ENCODE measurements around the gene PRPF19. TPM values are rescaled to one million over a fixed set of nuclear protein-coding genes. Genes with fewer than 3 reads are reported as not detected.

The PRPF19 gene
- 31.9 and 54.1 TPM in 2 replicates for total RNA-seq

GRCh38 chr11:60906132-60906972 lies at the start of gene PRPF19:
PRPF19 (minus strand) TSS chr11:60906585; CDS start chr11:60906382, 203 bp downstream.

DNA sequence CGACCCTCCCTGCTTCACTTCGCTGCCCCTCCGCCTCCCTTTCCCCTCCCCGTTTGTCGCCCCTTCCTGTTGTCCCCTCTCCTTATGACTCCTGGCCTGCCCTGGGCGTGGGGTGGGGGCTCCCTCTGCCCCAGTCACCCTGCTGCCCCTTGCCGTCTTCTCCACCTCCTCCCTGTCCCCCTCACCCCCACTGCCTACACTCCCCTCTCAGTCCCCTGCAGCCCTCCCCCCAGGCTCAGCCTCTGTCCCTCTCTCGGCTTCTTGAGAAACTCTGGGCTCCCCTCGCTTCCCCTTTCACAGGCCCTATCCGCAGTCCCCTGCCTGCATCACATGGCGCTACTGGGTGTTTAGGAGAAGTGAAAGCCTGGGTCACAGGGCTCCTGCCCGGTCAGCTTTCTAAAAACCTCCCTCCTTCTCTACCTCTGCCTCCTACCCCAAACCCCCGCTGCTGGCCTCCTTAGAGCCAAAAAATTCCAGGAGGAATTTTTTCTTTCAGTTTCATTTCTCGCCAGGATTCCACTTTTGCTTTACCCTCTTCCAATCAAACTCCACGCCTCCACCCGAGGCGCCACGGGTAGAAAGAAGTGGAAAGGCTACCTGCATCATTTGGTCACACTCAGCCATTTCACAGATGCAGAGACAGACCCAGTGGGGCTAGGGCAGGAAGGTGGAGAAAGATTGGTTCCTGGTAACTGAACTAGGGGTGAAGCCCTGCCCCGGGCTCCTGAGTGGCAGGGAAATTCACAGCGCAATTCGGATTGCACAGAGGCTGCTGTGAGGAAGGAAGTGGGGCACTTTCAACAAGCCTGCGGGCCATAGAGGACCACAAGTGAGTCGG lies 45.7 kb upstream of the PRPF19 start, which contains the start of gene SLC15A3:
SLC15A3 (minus strand) TSS at position 273 of the 838 bp plus-strand sequence. CDS start 625 bp downstream, outside the sequence.

DNA sequence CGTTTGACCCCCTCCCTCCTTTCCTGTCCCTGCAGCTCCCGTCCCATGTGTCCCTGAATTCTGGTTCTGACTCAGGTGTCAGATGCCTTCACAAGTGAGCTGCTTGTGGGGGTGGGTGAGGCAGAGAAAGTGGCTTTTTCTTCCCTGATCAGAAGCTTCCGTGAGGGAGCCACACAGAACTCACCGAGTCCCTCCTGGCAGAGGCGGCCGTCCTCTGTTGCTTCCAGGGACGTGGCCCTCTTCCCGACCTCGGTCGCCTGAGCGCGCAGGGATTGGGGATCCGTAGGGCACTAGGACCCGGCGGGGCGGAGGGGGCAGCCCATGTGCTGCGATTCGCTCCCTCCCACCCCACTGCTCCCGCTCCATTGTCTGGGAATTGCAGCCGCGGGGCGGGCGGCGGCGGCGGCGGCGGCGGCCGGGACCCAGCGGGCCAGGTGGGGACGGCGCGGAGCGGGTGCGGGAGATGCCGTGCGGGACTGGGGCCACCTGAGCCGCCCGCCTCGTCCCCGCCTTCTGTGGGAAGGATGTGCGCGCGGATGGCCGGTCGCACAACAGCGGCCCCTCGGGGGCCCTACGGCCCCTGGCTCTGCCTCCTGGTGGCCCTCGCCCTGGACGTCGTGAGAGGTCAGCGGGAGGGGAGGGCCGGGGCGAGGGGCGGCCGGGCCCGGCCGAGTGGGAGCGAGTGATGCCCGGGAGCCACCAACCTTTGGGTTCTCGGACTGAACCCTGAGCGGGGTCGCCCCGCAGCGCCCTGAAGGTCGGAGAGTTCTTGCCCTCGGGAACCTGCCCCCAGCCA lies 17.9 kb upstream of the PRPF19 start, which contains the start of gene TMEM132A:
TMEM132A (plus strand) TSS at position 351 of the 796 bp plus-strand sequence; CDS start at position 525, 174 bp downstream.

GRCh38 chr11:60913793-60914632 lies 7.6 kb upstream of the PRPF19 start, which contains the start of gene TMEM109:
TMEM109 (plus strand) TSS chr11:60914158; CDS start chr11:60919694, 5,536 bp downstream.

DNA sequence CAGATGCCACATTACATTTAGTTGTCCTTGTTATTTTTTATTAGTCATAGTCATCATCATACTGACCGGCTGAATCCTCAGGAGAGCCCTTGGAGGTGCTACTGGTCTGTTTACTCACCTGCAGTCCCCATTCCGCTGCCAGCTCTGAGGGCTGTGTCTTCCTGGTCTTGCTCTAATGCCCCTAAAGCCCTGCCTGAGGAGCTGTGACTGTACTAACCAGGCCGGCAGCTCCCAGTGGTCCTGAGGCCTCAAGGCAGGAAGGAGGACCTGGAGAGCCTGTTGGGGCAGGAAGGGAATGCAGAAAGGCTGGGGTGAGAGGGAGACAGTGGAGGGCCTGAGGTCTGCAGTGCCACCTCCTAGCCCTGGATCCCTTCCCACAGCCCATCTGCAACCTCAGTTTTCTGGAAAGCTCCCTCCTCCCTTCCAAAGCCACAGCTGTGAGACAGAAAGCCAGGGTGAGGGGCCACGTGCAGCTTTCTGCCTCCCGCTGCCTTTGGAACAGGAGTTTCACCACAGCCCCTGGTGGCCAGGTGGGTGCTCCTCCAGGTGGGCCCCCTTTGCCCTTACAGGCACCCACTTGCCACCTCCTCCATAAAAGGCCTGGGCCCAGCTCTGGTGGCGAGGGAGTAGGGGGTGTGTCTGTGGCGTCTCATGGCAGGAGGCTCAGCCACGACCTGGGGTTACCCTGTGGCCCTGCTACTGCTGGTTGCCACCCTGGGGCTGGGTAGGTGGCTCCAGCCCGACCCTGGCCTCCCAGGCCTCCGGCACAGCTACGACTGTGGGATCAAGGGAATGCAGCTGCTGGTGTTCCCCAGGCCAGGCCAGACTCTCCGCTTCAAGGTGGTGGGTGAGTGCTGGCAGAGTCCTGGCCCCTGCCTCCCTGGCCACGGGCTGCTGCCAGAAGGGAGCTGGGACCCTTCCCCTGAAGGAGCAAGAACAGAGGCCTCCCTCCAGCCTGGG lies 39.2 kb downstream of the PRPF19 start, which contains the start of gene ZP1:
ZP1 (plus strand) TSS at position 632 of the 960 bp plus-strand sequence; CDS start at position 652, 20 bp downstream.

DNA sequence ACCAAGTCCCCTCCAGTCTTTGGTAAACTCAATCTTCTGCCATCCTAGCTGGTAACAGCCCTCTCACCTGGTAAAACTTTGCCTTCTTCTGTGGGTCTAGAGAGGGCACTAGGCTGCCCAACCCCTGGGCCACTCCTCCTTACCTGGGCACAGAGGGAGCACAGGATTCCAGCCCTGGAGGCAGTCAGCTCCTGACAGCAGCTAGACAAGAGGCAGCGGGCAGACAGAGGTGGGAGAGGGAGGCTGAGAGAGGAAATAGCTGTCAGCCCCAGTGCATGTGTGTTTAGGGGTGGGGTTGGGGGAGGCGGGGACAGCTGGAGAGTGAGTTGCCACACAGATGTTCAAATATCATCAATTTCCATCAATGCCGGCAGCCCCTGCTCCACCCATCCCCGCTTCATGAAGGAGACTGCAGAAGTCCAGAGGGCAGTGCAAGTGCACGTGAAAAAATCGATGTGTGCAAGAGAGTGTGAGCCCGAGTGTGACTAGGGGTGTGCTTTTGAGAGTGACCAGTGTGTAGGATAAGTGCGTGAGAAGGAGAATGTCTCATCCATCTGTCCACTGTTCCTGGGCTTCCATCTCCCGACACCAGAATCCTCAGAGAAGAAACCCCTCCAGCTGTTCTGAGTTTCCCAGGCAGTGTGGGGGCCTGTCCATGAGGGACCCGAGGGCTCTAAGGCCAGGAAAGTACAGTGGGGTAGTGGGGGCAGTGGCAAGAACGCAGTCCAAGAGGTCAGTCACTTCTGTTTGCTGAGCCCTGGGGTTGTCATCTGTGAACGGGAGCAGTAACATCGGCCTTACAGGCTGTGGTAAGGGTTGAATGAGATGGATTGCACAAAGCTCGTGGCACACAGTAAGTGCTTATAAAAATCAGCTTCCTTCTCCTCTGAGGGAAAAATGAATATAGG lies 50.4 kb downstream of the PRPF19 start, which contains the start of gene PTGDR2:
PTGDR2 (minus strand) TSS at position 225 of the 908 bp plus-strand sequence. CDS start 2,228 bp downstream, outside the sequence.

GRCh38 chr11:60841797-60842667 lies 64.4 kb downstream of the PRPF19 start, which contains the start of gene CCDC86:
CCDC86 (plus strand) TSS chr11:60842113; CDS start chr11:60842125, 12 bp downstream.

Other genes starting within 250 kb of the PRPF19 start
- gene MS4A8, start 207.0 kb downstream of the PRPF19 start, total RNA-seq: not detected in 2 replicates
- not detected in 2 replicates for gene MS4A18, start 181.9 kb downstream of the PRPF19 start, total RNA-seq
- not detected in 2 replicates for gene MS4A15, start 149.7 kb downstream of the PRPF19 start, total RNA-seq
- gene MS4A10, start 121.3 kb downstream of the PRPF19 start, total RNA-seq: not detected in 2 replicates
- 9.9 and 24.3 TPM in 2 replicates for gene CCDC86, start 64.5 kb downstream of the PRPF19 start, total RNA-seq
- gene PTGDR2, start 50.6 kb downstream of the PRPF19 start, total RNA-seq: 0.19 and 2.3 TPM in 2 replicates
- 2.1 and 4.2 TPM in 2 replicates for gene ZP1, start 39.0 kb downstream of the PRPF19 start, total RNA-seq
- 21.4 and 34.1 TPM in 2 replicates for gene TMEM109, start 7.6 kb upstream of the PRPF19 start, total RNA-seq
- 9.0 and 34.4 TPM in 2 replicates for gene TMEM132A, start 17.9 kb upstream of the PRPF19 start, total RNA-seq
- 4.0 and 18.0 TPM in 2 replicates for gene SLC15A3, start 45.6 kb upstream of the PRPF19 start, total RNA-seq
- not detected in 2 replicates for gene CD6, start 65.1 kb upstream of the PRPF19 start, total RNA-seq
- gene CD5, start 195.9 kb upstream of the PRPF19 start, total RNA-seq: not detected in 2 replicates